VCaP (cell line): ENCODE results near the gene ADGRV1.

Source experiments
- H3K27ac ChIP-seq: fragments of 450-650 bp; 2 replicates; pipeline ENCODE4 v1.5.1; 2017
- TF ChIP-seq, protein P1 (sequence below): fragments of 450-650 bp; conservative IDR thresholded peaks from 2 replicates; pipeline ENCODE4 v1.5.1; 2017; ENCODE audit warnings: mild to moderate bottlenecking, moderate library complexity

The ADGRV1 gene

DNA sequence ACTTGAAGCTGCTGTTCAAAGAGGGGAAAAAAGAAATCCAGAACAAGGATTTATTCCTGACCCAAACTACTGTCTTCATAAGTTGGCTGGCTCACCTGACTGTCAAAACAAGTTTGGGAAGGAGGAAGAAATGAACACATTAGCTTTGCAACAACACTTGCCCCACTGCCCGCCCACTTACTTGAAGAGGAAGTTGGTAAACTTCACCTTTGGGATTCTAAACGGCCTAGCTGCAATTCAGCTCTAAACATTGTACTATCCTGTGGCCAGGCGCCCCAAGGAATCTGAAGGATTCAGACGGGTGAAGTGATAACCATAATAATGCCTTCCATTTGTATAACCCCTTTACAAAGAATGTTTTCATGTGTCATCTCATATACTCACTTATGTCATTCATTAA is 625.1 kb downstream of the ADGRV1 start:
- H3K27ac ChIP-seq = no peak overlapping the region

DNA sequence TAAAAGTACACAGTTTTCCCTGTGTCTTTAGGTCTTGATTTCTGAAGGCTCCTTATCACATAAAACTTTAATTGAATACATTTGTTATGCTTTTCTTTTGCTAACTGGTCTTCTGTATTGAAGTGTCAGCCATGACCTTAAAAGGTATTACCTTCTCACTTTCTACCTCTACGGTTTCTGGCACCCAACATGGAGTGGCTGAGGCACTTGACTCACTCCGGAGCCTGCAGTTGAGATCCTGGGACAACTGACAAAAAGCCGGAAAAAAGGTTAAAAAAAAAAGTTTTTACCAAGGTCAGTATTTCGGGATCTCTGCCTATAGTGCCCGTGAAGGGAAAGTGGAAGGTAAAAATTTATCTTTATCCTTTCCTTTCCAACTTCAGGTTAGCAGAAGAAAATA is 627.5 kb downstream of the ADGRV1 start:
- no peak overlapping the region for H3K27ac ChIP-seq

More for the DNA sequence above, 625.1 kb downstream of the ADGRV1 start:
- TF ChIP-seq, protein P1, sequence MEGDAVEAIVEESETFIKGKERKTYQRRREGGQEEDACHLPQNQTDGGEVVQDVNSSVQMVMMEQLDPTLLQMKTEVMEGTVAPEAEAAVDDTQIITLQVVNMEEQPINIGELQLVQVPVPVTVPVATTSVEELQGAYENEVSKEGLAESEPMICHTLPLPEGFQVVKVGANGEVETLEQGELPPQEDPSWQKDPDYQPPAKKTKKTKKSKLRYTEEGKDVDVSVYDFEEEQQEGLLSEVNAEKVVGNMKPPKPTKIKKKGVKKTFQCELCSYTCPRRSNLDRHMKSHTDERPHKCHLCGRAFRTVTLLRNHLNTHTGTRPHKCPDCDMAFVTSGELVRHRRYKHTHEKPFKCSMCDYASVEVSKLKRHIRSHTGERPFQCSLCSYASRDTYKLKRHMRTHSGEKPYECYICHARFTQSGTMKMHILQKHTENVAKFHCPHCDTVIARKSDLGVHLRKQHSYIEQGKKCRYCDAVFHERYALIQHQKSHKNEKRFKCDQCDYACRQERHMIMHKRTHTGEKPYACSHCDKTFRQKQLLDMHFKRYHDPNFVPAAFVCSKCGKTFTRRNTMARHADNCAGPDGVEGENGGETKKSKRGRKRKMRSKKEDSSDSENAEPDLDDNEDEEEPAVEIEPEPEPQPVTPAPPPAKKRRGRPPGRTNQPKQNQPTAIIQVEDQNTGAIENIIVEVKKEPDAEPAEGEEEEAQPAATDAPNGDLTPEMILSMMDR = no peak

DNA sequence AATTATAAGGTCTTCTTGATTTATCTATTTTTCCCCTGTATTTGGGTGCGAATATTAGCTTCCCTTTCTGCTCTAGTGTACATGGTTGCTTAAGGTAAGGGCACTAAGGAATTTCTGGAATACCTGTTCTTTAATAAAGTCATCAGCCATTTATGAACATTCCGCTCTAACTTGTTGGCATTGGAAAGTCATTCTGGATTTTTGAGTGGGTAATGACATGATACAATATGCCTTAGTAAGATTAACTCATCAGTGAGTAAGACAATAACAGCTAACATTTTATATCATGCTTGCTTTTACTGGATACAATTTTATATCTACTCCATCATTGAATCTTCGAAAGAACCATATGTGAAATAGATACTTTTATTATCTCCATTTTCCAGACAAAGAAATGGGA is 628.4 kb downstream of the ADGRV1 start:
- TF ChIP-seq, protein P1 = no peak
- H3K27ac ChIP-seq = no peak overlapping the region

More for the DNA sequence above, 627.5 kb downstream of the ADGRV1 start:
- TF ChIP-seq, protein P1 = no peak

DNA sequence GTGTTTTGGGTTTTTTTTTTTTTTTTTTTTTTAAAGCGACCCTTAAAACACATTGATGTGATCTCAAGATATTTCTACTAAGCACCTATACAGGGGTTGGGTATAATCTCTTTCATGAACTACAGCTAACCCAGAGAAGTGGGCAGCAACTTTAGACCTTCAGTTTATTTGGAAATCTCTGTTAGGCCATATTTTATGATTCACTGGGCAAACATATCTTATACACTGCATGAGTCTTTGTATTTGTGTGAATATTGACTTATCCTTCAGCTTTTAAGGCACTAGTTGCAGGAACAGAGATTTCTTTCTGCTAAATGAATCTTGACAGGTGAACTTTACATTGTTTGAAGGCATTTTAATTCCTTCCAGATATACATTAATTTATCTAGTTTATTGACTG is 630.2 kb downstream of the ADGRV1 start:
- TF ChIP-seq, protein P1 = no peak
- H3K27ac ChIP-seq = no peak overlapping the region

DNA sequence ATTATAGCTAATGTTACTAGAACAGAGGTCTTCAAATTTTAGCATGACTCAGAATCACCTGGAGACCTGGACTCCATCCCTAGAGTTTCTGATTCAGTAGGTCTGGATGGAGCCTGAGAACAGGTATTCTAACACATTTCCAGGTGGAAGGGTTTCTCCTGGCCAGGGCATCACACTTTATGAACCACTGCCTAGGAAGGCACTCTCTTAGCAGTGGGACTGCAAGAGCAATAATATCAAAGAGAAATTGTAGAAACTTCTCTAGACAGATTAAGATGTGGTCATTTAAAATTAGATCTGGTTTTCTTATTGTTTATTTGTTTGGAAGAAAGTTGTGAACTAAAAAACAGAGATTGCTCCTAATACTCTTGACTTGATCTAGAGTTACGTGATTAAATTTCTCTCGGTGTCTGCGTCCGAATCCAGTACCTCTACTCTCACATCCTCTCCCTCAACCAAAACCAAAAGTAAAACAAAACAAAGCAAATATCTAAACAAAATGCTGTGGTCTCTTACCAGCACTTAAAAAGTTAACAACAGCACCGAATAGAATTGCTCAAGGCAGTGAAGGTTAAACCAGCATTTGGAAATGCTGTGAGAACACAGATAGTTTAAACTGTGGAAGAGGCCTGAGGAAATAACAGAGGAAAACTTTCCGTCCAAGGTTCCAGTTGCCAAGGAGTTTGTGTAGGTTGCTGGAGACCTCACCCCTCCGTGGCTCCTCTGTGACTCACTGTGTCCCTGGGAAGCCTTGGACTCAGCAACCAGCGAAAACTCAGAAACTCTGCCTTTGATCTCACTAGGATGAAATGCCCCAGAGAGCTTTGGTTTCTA is 631.1 kb downstream of the ADGRV1 start:
- H3K27ac ChIP-seq = no peak overlapping the region
- TF ChIP-seq, protein P1 = no peak

DNA sequence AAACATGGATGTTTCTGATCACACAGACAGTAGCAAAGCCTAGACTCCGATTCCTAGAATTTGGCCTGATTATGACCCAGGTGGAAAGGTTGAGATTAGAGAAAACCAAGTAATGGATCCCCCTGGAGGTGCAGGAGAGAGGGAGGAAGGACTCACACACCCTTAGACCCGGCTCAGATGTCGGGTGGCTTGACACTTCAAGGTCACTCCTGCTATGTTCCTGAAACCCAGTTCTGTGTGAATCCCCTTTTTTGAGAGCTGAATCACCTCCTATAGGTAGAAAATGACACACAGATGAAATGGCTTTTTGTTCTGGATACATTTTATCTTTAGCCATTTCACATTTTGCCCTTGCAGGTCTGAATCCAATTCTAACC is 631.7 kb downstream of the ADGRV1 start:
- H3K27ac ChIP-seq = no peak overlapping the region
- TF ChIP-seq, protein P1 = no peak

DNA sequence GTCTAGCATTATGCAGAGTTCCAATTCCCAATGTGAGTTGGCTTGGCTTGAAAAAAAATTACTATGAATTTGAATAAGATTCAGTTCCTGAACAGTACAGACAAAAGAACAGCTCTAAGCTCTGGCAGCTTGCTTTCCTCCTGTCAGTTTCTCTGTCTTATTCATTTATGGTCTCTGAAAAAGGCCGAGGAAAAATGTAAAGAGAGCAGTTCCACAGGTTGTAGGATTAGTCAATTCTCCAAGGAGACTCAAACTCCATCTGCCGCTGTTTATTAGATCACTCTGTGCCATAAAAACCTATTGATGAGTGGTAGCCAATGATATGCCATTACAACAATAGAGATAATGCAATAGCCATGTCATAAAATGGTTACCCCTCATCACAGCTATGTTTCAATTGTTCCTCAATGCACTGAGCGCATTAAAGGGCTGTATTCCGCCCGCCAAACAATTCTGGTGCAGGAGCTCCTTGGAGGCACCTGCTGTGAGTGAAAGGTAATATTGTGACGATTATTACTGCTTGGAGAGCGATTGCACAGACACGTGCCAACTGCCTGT is 636.3 kb downstream of the ADGRV1 start:
- TF ChIP-seq, protein P1 = no peak

More for the DNA sequence above, 636.3 kb downstream of the ADGRV1 start:
- H3K27ac ChIP-seq = no peak overlapping the region
